Activated B cell treated with CpG ODN at 0.5 μM for 24 hours (primary cell): ENCODE measurements around the gene INF2. TPM values are rescaled to one million over a fixed set of nuclear protein-coding genes. Genes with fewer than 3 reads are reported as not detected.

ENCODE experiments used
- ATAC-seq: fragments of 200-7000 bp; cut with Tn5 transposase; one replicate; pipeline ENCODE4 v1.10.0; 2021; ENCODE audit warnings: low read depth, mild to moderate bottlenecking, moderate library complexity
- CTCF ChIA-PET: fragments of 350-600 bp; sonication (Branson Sonifier 250); formaldehyde crosslinking; loops from one replicate; lab custom pipeline; 2021; ENCODE audit warnings: antibody characterized with exemption; lab: Charles Lee
- POLR2A ChIA-PET: fragments of 350-600 bp; sonication (Branson Sonifier 250); formaldehyde crosslinking; loops from one replicate; lab custom pipeline; 2021; ENCODE audit warnings: antibody characterized with exemption; lab: Charles Lee
- DNase-seq: peaks from one replicate; pipeline ENCODE4 v3.0.0; 2022
- H3K27ac Mint-ChIP-seq: one replicate; pipeline ENCODE4 v1.8.0; 2020; ENCODE audit warnings: mixed read lengths
- H3K27me3 Mint-ChIP-seq: one replicate; pipeline ENCODE4 v1.8.0; 2021; ENCODE audit warnings: mixed read lengths
- H3K36me3 Mint-ChIP-seq: one replicate; pipeline ENCODE4 v1.8.0; 2021; ENCODE audit warnings: low read depth, mixed read lengths
- H3K4me1 Mint-ChIP-seq: one replicate; pipeline ENCODE4 v1.8.0; 2021; ENCODE audit warnings: mixed read lengths
- H3K4me3 Mint-ChIP-seq: one replicate; pipeline ENCODE4 v1.8.0; 2020; ENCODE audit warnings: mild to moderate bottlenecking, mixed read lengths
- H3K9me3 Mint-ChIP-seq: one replicate; pipeline ENCODE4 v1.8.0; 2020; ENCODE audit warnings: mixed read lengths
- intact Hi-C: fragments of 100-400 bp; cut with micrococcal nuclease; formaldehyde crosslinking; loops from one replicate; pipeline ENCODE4 v1.15.1; 2024
- total RNA-seq: library from RNA; stranded (reverse); gene quantifications from 2 replicates; pipeline ENCODE4 v1.2.3, GENCODE V29; 2022
- TF ChIP-seq, protein P1 (sequence below): fragments of 200-600 bp; IDR thresholded peaks from one replicate; pipeline ENCODE4 v1.8.0; 2022; ENCODE audit warnings: antibody characterized with exemption, mild to moderate bottlenecking

INF2 gene
- total RNA-seq, 1 donor from 2014 or later: 47.2 TPM

DNA sequence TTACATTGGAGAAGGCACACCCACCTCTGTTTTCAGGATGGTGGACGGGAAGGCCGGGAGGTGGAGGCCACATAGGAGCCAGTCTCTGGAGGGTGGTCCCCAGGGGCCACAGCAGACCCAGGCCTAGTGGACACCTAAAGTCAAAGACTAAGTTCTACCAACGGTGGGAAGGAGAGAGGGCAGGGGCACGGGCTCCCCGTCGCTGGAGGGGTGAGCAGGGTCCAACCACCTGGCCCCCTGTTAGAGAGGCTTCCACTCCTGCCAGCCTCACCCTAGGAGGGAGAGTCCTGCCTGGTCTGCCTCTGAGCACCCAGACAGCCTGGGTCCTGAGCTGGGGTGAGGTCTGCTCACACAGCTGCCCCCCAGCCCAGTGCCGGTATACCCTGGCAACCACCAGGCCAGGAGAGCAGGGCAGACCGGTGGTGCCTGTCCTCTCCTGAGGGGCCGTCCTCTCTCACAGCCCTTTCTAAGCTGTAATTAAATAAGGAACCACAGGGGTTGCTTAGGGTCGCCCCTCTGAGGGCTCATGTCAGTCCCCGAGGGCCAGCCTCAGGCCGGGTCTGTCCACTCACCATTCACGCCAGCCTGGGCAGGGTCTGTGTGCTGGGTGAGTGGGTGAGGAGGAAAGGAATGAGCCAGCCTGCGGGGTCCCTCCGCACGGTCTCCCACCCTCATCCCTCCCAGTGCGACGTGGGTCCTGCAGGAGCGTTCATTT is 2.3 kb downstream of the INF2 start:
- POLR2A ChIA-PET: interaction anchor here (1.2 to 1.5 kb wide), 3 partner anchors 14 to 36 kb away, joined by 4 to 7 read pairs (median 6); no protein-coding TSS in a partner anchor
- DNase-seq (no peak), ATAC-seq (no peak)
- CTCF ChIA-PET: no interaction called here
- H3K27me3 Mint-ChIP-seq: no peaks in the 10 kb centered on the region
- H3K4me1 Mint-ChIP-seq: peaks cover 64% of the 10 kb centered on the region
- H3K9me3 Mint-ChIP-seq: no peaks in the 10 kb centered on the region
- H3K27ac Mint-ChIP-seq: no peak overlapping the region
- TF ChIP-seq, protein P1, sequence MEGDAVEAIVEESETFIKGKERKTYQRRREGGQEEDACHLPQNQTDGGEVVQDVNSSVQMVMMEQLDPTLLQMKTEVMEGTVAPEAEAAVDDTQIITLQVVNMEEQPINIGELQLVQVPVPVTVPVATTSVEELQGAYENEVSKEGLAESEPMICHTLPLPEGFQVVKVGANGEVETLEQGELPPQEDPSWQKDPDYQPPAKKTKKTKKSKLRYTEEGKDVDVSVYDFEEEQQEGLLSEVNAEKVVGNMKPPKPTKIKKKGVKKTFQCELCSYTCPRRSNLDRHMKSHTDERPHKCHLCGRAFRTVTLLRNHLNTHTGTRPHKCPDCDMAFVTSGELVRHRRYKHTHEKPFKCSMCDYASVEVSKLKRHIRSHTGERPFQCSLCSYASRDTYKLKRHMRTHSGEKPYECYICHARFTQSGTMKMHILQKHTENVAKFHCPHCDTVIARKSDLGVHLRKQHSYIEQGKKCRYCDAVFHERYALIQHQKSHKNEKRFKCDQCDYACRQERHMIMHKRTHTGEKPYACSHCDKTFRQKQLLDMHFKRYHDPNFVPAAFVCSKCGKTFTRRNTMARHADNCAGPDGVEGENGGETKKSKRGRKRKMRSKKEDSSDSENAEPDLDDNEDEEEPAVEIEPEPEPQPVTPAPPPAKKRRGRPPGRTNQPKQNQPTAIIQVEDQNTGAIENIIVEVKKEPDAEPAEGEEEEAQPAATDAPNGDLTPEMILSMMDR: no peak
- peaks cover 6% of the 10 kb centered on the region for H3K36me3 Mint-ChIP-seq
- intact Hi-C loops: no loop called here
- peak overlapping the region; percentile 72 for H3K4me3 Mint-ChIP-seq

DNA sequence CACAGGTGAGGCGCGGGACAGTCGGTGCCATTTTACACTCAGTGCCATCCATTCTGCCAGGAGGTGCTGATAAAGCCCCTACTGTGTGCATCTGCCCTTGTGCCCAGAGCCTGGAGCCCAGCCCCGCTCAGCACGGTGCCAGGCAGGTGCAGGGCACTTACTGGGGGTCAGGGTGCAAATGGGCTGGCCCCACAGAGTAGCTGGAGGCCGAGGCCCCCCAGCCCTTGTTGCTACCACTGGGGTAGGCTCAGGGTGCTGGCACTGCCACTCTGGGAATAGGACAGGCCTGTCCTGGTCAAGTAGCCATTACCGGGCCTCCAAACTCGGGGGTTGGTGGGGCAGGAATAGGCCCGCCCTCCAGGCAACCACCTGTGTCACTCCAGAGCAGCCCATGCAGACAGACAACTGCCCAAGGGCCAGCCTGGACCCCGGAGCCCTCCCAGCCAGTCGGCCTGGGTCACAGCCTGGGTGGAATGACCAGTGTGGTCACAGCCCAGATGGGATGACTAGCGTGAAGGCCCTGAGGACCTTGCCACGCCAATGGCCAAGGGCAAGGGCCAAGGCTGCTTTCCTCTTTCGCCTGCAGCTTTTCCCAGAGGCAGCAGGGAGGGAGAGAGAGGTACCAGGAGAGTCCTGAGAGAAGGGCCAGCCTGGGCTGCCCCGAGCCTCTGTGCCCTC is 3.0 kb downstream of the INF2 start:
- H3K36me3 Mint-ChIP-seq: peaks cover 6% of the 10 kb centered on the region
- intact Hi-C loops: no loop called here
- DNase-seq (no peak), ATAC-seq (no peak)
- no peaks in the 10 kb centered on the region for H3K9me3 Mint-ChIP-seq
- H3K4me3 Mint-ChIP-seq: no peak overlapping the region
- no peak overlapping the region for H3K27ac Mint-ChIP-seq
- H3K27me3 Mint-ChIP-seq: no peaks in the 10 kb centered on the region
- CTCF ChIA-PET: no interaction called here
- TF ChIP-seq, protein P1: no peak
- POLR2A ChIA-PET: interaction anchor here (1.2 to 1.5 kb wide), 2 partner anchors 15 to 36 kb away, joined by 4 to 6 read pairs; no protein-coding TSS in a partner anchor
- peaks cover 58% of the 10 kb centered on the region for H3K4me1 Mint-ChIP-seq

DNA sequence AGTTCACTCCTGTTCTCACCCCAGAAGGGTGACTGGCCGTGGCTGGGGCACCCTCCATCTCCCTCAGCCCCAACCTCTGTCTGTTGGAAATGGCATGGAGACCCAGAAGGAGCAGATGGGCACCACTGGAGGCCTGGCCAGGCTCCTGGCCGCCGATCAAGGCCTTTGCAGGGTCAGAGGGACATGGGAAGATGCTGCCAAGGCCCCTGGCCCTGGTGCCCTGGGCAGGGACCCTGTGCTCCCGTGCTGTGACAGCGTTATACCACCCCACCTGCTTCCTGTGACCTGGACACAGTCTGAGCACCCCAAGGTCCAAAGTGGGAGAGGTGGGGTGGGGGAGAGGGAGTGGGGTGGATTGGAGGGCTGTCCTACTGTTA is 3.5 kb downstream of the INF2 start:
- no peak overlapping the region for H3K4me3 Mint-ChIP-seq
- CTCF ChIA-PET: no interaction called here

DNA sequence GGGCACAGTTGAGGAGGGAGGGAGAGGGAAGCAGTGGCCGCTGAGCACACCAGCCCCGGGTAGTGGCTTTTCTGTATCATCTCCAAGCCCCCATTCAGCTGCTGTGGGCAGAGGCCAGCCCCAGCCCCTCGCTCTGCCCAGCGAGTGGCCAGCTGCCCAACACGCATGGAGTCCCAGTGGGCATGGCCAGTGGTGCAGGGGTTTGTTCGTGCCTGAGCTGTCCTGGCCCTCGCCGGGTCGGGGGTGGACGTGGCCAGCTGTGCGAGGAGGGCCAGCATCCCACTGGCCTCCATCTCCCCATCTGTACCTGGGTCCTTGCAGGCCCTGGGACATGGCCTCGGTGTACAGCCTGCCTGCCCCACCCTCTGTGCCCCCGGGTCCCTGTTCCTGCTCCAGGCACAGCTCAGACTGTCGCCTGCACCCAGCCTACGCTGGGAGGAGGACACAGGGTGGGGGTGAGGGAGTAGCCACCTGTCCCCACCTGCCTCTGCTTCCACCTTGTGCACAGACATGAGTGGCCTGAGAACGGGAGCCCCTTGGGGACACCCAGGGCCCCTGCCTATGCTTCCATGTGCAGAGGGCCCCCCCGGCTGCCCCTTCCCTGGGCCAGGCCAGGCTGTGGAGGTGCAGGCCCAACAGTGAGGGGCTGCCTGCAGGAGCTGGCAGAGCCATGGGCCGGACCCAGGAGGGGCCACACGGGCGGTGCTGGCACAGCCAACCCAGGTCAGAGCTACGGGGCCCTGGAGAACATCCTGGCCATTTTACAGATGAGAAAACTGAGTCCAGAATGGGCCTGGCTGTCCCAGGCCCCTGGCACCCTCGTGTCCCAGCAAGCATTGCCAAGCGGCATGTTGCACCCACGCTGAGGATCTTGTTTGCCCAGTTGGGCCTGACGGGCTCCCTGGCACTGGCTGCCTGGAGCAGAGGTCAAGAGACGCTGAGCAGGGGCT is 4.3 kb downstream of the INF2 start:
- no peaks in the 10 kb centered on the region for H3K27me3 Mint-ChIP-seq
- DNase-seq (no peak), ATAC-seq (no peak)
- peaks cover 47% of the 10 kb centered on the region for H3K4me1 Mint-ChIP-seq
- H3K9me3 Mint-ChIP-seq: no peaks in the 10 kb centered on the region
- H3K27ac Mint-ChIP-seq: peak overlapping the region; percentile 56
- POLR2A ChIA-PET: interaction anchor here (0.6 to 1.2 kb wide), 2 partner anchors 8 to 13 kb away, joined by 3 to 5 read pairs; no protein-coding TSS in a partner anchor
- CTCF ChIA-PET: interaction anchor here (1.1 to 1.5 kb wide), 3 partner anchors 15 to 41 kb away, joined by 3 to 4 read pairs (median 4); no protein-coding TSS in a partner anchor
- intact Hi-C loops: no loop called here
- TF ChIP-seq, protein P1: no peak
- H3K36me3 Mint-ChIP-seq: peaks cover 6% of the 10 kb centered on the region
- no peak overlapping the region for H3K4me3 Mint-ChIP-seq

More for the DNA sequence above, 3.5 kb downstream of the INF2 start:
- ATAC-seq: no peak
- Mint-ChIP-seq H3K9me3 (no peaks in the 10 kb centered on the region), H3K27ac (no peak overlapping the region), H3K36me3 (peaks cover 6% of the 10 kb centered on the region), H3K4me1 (peaks cover 53% of the 10 kb centered on the region), H3K27me3 (no peaks in the 10 kb centered on the region)
- no peak for DNase-seq
- TF ChIP-seq, protein P1: no peak
- POLR2A ChIA-PET: interaction anchor here (0.6 kb wide), 1 partner anchor 9 kb away, joined by 3 read pairs; no protein-coding TSS in a partner anchor
- intact Hi-C loops: no loop called here
